Midbrain (tissue), 1 donor: ENCODE data around the gene SLAMF8.
A peak's percentile ranks its signal among the peaks of the same experiment; 100 is the strongest.

Experiments
- DNase-seq: peaks from one replicate; lab custom pipeline; 2025; lab: John Stamatoyannopoulos, UW

SLAMF8 gene

DNA sequence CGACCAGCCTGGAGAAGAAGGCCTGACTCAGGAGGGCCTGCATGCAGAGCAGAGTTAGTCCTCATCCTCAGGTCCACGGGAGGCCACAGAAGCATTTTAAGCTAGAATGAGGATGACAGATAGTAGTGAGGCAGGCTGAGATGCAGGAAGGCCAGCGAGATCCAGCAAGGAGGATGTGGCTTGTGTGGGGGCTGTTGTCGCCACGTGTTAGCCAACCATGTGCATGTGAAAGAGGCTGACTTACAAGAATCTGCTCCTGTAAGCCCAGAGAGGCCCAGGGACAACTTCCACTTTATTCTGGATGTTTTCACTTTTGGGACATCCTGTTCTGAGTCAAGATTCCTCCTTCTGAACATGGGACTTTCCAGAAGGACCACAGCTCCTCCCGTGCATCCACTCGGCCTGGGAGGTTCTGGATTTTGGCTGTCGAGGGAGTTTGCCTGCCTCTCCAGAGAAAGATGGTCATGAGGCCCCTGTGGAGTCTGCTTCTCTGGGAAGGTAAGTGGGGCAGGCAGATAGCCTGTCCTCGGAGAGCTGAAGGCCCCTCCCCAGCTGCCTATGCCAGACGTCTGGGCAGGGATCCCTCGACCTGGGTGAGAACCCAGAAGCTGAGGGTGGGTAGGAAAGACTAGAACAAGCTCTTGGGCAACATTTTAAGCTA is at the start of gene SLAMF8:
Gene SLAMF8 (plus strand): TSS at position 433 of the 661 bp plus-strand sequence. CDS start 26 bp downstream, at position 459.
- DNase-seq = no peak

DNA sequence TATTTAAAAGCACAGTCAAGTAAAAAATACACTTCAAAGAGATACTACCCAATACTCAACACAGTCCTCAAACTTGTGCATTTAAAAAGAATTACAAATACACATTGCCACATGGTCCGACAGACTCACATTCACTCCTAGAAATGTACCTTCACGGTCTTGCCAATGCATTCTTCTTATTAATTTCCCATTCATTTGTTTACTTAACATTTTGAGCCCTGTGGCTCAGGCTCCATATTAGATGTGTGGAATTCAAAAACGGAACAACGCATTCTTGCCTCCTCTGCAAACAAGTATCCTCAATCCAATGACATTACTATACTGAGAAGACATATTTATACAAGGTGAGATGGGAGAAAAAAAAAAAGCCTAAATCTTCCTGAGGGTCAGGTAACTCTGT is 48.4 kb upstream of the SLAMF8 start:
- DNase-seq = no peak

DNA sequence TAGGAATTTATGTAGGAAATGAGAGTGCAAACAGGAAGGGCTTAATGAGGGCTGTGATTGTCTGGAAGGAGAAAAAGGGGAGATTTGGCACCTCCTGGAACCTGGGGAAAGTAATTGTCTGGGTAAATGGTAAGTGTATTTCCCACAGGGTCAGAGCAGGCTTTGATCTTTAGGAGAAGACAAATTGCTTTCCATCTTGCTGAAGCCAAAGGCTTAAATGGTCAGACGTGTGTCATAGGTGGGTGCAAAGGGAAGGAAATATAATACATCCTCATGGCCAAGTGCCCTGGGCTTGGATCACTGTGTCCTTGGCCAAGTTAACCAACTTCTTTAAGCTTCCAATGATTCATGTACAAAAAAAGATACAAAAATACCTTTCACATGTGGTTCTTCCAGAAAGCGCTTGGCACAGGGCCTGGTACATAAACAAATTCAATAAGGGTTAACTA is 47.2 kb upstream of the SLAMF8 start:
- DNase-seq = no peak

DNA sequence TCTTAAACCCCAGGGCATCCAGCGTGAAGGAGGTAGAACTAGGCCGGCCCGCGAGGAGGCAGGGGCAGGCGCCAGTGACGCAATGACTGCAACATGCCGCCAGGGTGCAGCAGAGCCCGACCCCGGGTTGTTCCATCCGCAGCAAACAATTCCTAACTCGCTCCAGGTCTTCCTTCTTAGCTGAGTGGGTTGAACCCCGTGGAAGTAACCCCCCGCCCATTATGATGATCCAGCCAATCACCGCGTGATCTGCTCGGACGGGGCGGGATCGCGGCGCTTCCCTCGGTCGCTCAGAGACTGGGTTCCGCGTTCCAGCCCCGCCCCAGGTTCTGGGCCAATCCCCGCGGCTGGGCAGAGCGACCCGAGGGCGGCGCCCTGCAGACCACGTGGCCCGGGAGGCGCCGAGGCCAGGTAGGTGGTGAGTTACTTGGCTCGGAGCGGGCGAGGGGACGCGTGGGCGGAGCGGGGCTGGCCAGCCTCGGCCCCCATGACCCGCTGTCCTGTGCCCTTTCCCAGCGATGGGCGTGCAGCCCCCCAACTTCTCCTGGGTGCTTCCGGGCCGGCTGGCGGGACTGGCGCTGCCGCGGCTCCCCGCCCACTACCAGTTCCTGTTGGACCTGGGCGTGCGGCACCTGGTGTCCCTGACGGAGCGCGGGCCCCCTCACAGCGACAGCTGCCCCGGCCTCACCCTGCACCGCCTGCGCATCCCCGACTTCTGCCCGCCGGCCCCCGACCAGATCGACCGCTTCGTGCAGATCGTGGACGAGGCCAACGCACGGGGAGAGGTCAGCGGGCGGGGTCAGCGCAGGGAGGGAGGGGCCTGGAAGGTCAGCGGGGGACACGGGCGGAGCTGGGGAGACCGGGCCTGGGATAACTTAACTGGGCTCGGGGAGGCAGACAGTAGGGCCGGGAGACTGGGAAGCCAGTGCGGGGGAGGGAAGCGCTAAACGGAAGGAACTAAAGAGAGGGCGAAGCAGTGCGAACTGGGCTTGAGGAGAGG is 45.8 kb upstream of the SLAMF8 start, which contains the start of gene DUSP23:
Gene DUSP23 (plus strand): TSS at position 380 of the 1,000 bp plus-strand sequence. CDS start 139 bp downstream, at position 519.
- peak; percentile 97 for DNase-seq

DNA sequence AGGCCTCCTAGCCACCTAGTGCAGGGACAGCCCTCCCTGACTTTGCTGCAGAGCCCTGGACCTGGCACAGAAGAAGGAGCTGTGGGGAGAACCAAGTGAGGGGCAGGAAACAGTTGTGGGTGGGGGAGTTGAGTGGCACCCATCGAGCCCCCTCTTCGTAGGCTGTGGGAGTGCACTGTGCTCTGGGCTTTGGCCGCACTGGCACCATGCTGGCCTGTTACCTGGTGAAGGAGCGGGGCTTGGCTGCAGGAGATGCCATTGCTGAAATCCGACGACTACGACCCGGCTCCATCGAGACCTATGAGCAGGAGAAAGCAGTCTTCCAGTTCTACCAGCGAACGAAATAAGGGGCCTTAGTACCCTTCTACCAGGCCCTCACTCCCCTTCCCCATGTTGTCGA is 44.7 kb upstream of the SLAMF8 start:
- no peak for DNase-seq

DNA sequence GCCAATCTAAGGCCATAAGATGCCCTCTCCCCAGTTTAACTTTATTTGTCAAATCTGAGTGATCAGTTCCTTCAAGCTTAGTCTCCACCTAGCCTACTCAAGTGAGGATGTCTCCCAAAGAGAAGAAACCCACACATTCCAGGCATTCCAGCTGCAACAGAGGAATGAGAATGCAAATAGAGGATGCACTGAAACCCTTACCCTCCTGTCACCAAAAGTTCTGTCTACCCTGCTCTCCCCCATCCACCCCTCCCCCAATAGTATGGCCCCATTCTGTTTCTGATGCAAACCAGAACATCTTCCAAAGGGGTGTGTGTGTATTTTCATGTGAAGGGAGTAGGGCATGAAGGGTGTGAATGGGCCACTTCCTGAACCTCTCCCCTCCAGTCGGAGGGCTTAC is 42.9 kb upstream of the SLAMF8 start:
- DNase-seq = no peak

DNA sequence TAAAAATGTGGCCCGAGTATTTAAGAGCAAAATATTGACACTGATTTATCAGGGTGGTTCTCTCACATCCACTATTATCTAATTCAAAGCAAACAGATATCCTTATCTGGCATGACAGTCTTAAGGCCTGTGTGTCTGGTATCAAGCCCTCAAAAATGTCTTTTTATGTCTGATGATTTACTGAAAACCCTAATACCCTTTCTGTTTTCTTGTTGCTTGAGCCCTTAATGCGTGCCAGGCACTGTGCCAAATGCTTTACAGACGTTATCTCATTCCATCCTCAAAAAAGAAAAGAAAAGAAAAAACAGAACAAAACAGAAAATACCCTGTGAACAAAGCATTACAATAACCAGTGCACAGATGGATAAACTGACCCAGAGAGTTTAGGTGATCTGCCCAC is 40.2 kb upstream of the SLAMF8 start:
- no peak for DNase-seq

DNA sequence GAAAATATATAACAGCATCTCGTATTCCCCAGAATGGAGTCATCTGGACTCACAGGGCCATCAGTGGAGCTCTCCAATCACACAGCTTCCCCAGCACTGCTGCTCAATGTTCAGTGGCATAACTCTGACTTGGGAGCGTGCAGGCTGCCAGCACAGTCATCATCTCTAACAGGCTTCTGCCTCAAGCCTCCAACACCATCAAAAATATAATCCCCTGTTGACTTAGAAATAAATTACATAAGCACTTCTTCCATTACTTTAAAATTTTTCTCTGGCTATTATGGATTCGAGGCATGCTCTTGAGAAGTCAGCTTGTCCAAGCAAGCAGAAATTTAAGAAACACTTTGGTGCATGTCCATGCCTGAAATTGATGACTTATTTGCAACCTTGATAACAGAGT is 39.7 kb upstream of the SLAMF8 start:
- no peak for DNase-seq

DNA sequence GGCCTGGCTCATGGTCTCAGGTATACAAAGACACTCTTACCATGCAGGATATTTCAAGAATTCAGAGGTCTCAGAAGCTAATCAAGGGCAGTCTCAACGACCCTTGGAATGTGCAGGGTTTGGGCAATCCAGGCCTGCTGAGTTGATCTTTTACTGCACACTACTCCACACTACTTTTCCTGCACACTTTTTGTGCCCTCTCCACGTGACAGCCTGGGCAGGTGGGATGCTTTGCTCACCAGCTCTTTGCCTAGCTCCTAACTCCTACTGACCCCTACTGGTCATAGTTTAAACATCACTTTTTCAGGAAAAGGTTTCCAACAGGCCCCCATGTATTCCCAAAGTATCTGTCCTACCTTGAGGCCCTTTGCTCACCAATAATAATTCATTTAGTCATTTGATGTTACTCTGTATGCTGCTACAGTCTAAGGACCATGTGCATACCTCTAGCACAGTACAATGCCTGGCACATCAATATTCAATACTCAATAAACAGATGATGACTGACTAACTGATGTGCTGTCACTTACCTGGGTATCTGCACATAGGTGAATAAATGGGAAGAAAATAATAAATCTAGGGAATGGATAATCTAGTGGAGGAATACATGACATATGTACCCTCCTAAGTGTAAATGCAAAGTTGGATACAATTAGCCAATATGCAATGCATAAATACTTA is 36.3 kb upstream of the SLAMF8 start:
- peak; percentile 5 for DNase-seq

DNA sequence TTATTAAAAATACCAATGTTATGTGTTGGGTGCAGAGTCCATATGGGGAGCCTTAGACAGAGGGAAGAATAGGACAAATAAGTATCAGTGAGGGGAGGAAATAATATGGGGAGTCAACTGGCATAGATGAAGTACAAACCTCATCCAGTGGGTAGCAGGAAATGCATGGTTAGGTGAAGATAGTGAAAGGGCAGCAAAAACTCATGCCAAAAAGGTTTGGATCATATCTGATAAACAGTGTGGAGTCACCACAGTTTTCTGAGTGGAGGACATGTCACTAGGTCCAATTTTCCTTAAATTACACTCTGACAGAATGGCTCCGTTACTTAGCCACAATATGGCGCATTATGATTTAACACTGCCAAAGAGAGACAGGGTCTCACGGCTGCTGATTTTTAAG is 35.6 kb upstream of the SLAMF8 start:
- DNase-seq = no peak

DNA sequence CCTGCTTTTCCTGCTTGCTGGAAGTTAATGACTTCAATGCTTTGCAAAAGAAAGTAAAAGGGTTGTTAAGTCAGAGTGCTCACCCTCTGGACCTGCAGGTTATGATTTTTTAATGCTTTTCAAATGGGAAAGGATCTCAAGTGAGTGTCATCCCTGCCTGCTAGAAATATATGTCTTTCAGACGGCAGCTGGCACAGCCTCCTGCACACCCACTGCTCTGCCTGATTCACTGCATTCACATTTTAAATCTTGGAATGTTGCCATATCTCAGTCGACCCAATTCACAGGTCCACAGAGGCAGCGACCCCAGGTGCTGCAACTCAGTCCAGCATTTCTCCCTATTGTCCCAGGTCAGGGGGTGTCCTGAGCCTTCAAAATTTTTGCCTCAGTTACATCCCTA is 35.2 kb upstream of the SLAMF8 start:
- DNase-seq = no peak

DNA sequence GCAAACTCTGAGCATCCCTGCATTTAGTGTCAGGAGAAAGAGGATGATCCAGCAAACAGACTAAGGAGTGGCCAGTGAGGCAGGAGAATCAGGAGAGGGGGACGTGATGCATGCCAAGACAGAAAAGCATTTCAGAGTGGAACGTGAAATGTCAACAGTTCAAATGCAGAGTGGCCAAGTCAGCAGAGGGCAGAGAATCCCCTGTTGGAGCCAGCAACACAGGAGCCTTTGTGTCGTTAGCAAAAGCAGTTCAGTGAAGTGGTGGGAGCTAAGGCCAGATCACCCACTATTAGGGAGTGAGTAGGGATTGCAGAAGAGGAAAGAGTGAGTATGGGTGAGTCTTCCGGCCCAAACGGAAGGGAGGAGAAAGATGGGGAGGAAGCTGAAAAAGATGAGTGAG is 31.1 kb upstream of the SLAMF8 start:
- no peak for DNase-seq

DNA sequence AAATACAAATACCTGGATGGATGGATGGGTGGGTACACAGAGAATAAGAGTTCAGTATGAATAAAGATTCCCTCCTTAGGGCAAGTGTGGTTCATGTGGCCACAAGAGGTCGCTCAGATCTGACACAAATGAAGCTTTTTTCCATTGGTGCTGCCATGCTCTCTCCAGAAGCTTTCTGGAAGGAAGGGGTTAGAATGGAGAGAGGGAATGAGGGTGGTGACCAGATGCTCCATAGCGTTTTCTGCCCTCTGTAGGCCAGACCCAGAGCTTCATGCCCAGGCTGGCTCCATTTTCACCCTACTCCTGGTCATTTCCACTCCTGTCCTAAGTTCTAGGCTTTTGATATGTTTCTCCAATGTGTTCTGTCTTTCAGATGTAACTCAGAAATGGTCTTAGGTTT is 27.8 kb upstream of the SLAMF8 start:
- peak; percentile 76 for DNase-seq

DNA sequence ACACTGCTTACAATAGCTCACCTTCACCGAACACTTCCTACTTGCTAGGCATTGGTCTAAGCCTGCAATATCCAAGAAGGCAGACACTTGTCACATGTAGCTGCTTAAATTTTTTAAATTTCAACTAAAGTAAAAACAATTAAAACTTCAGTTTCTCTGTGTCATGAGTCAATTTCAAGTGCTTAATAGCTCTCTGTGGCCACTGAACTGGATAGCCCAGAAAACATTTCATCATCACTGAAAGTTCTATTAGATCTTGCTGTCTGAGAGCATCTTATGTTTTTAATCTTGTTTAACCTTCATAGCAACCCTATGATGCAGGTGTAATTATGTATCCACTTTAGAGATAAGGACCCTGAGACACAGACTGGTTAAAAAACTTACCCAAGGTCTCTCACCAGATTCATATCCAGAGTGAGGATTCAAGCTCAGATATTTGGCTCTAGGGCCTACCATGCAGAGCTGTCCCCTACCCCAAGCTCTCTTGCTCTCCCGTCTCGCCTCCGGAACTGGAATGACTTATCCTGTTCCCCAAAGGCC is 27.2 kb upstream of the SLAMF8 start:
- DNase-seq = no peak

DNA sequence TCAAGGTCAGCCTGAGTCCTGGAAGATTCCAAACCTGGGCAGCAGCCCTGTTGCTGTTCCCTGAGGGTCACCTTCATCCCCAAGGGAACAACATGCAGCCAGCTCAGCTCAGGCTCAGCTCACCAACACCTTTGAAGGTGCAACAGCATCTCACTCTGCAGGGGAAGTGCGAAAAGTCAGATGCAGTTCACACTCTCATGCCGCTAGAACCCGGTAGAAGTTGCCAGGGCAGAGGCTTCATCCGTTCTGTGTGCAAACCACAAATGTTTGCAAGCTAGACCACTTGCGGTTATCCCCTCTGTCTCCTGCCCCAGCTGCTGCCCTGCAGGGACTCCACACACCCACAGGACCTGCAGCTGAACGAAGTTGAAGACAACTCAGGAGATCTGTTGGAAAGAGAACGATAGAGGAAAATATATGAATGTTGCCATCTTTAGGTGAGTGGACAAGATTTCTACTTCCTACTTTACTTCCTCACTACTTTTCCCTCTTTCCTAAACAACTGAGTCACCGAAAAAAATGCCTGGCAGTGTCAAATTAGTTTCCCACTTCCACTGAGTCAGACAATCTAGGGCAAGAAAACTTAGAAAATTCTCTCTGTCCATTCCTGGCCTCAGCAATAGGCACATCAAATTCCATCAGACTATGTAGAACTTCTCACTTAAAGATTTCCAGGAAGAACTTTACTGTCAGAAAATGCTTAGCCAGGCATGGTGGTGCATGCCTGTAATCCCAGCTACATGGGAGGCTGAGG is 26.3 kb upstream of the SLAMF8 start:
- no peak for DNase-seq

DNA sequence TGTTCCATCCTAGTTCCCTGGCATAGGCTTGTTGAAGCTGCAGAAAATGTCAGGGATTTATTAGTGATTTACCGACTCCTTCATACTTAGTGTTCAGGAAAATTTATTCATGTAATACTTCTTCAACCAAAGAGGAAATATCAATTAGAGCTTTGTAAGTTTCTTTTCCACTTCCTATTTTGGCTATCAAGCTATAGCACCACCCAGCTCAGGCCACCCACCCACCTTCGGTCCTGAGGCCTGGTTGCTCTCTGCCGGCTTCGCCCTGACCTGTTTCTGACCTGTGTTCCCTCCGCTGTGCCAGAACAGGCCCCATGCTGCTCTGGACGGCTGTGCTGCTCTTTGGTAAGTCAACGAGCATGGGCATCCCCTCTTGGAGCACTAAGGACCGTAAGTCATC is 24.6 kb upstream of the SLAMF8 start, which contains the start of gene FCRL6:
Gene FCRL6 (plus strand): TSS at position 250 of the 400 bp plus-strand sequence. CDS start 65 bp downstream, at position 315.
- DNase-seq = no peak

DNA sequence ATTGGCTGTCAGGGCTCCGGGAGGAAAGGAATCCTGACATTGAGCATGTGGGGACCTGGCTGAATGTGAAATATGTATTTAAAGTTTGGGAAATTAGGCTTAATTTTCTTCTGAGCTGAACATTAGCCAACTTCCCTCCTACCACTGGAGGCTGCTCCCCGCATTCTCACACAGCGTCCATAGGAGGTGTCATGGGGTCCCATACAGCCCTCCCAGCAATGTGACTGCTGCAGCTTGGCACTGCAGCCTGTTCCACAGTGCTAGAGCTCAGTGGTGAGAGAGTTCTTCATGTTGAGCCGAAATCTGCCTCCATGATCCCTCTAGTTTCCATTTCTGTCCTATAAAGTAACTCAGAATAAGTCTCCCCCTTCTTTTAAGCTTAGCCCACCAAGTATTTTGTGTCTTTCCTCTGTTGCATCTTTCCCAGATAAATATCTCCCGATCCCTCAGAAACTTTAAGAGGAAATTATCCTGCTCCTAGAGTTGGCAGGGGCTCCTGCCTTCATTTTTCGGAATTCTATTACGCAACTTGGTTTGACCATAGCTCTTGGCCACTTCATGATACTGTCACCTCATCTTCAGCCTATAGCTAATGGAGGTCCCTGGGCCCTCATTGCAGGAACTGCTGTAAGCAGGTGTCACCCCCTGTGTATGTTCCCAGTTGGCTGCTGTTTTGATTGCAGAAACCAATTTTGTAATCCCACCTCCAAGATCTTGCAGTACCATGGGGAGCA is 22.6 kb upstream of the SLAMF8 start:
- DNase-seq = no peak

DNA sequence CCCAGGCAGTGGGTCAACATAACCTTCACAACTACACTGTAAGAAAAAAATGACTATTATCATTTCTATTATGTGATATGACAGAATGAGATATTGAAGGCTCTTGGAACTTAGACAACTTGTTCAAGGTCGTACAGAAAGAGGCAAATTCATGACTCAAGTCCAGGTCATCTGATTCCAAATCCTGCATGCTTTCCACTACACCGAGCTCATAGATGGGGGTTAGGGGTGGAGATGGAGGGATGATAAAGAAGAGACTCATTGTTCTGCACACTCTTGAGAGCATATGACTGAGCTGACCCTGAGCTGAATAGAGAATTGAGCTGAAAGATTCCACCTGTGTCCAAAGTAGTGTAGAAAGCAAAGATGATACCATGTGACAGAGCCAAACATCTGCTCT is 21.7 kb upstream of the SLAMF8 start:
- DNase-seq = no peak

DNA sequence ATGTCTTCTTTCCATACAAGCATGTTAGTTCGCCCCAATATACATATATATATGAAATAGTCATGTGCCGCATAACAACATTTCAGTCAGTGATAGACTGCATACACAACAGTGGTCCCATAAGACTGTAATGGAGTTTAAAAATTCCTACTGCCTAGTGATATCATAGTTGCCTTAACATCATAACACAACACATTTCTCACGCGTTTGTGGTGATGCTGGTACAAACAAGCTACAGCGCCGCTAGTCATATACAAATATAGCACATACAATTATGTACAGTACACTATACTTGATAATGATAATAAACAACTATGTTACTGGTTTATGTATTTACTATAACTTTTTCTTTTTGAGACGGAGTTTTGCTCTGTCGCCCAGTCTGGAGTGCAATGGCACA is 10.7 kb upstream of the SLAMF8 start:
- DNase-seq = no peak

DNA sequence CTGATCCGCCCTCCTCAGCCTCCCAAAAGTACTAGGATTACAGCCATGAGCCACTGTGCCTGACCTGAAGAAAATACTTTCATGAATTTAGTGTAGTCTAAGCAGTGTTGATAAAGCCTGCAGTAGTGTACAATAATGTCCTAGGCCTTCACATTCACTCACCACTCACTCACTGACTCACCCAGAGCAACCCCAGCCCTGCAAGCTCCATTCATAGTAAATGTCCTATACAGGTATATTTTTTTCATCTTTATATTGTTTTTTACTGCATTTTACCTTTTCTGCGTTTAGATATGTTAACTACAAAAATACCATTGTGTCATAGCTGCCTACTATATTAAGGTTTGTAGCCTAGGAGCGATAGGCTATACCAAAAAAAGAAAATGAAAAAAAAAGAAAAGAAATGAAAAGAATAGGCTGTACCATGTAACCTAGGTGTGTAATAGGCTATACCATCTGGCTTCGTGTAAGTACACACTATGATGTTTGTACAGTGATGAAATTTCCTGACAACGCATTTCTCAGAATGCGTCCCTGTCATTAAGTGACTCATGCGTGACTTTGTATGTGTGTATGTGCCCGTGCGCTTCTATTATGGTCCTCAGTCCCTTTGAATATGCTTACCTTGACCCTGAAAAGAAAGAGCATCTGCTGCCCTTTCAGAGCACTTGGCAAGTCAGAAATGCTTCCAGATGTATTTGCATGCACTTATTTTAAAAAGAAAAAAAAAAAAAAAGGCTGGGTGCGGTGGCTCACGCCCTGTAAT is 9.2 kb upstream of the SLAMF8 start:
- DNase-seq = no peak
